Hepatic stellate cell (primary cell): ENCODE measurements around the gene LIMCH1.
"Not testable (repeated sequence)": the region's sequence is repeated elsewhere in the genome, so short reads cannot be mapped to it uniquely, and the experiment has no call there.

Experiments
- DNase-seq: peaks from one replicate; pipeline ENCODE4 v3.0.0; 2011; ENCODE audit warnings: low spot score

LIMCH1 gene

GRCh38 chr4:41642746-41643145 lies 104.8 kb downstream of the LIMCH1 start:
- DNase-seq: not testable (repeated sequence)

- DNase-seq: no peak
Measured at GRCh38 chr4:41643331-41643730, 105.4 kb downstream of the LIMCH1 start.

- peak; percentile 4 for DNase-seq
Measured at GRCh38 chr4:41644288-41644914, 106.4 kb downstream of the LIMCH1 start.

- DNase-seq: no peak
Measured at GRCh38 chr4:41644915-41645295, 106.9 kb downstream of the LIMCH1 start.

- DNase-seq: no peak
Measured at GRCh38 chr4:41645728-41646390, 107.9 kb downstream of the LIMCH1 start.

GRCh38 chr4:41646862-41647261 lies 108.9 kb downstream of the LIMCH1 start:
- no peak for DNase-seq

GRCh38 chr4:41647383-41647782 lies 109.4 kb downstream of the LIMCH1 start:
- DNase-seq: no peak

GRCh38 chr4:41651150-41651549 lies 113.2 kb downstream of the LIMCH1 start:
- not testable (repeated sequence) for DNase-seq

- DNase-seq: no peak
Measured at GRCh38 chr4:41652971-41653370, 115.0 kb downstream of the LIMCH1 start.

- no peak for DNase-seq
Measured at GRCh38 chr4:41653523-41653922, 115.6 kb downstream of the LIMCH1 start.

- DNase-seq: no peak
Measured at GRCh38 chr4:41655177-41655576, 117.2 kb downstream of the LIMCH1 start.

GRCh38 chr4:41656106-41656505 lies 118.1 kb downstream of the LIMCH1 start:
- DNase-seq: no peak

- DNase-seq: no peak
Measured at GRCh38 chr4:41656572-41657520, 118.9 kb downstream of the LIMCH1 start.

GRCh38 chr4:41657561-41657960 lies 119.6 kb downstream of the LIMCH1 start:
- no peak for DNase-seq

GRCh38 chr4:41658163-41658562 lies 120.2 kb downstream of the LIMCH1 start:
- no peak for DNase-seq

- DNase-seq: no peak
Measured at GRCh38 chr4:41660352-41660751, 122.4 kb downstream of the LIMCH1 start.

- DNase-seq: peak; percentile 38
Measured at GRCh38 chr4:41661442-41662076, 123.6 kb downstream of the LIMCH1 start.

- DNase-seq: no peak
Measured at GRCh38 chr4:41665636-41666207, 127.8 kb downstream of the LIMCH1 start.

- no peak for DNase-seq
Measured at GRCh38 chr4:41668024-41668423, 130.1 kb downstream of the LIMCH1 start.

- DNase-seq: no peak
Measured at GRCh38 chr4:41670530-41670929, 132.6 kb downstream of the LIMCH1 start.

GRCh38 chr4:41670982-41671381 lies 133.0 kb downstream of the LIMCH1 start:
- DNase-seq: no peak
